SH-SY5Y (cell line): ENCODE data around the gene GADD45GIP1.

Source experiments
- GATA2 ChIP-seq: IDR thresholded peaks from 2 replicates; pipeline ENCODE4 v1.6.1; 2011; ENCODE audit warnings: mild to moderate bottlenecking, low read depth, low read length
- GATA3 ChIP-seq: IDR thresholded peaks from 2 replicates; pipeline ENCODE4 v1.6.1; 2011; ENCODE audit warnings: low read depth, mild to moderate bottlenecking, low read length, moderate library complexity

DNA sequence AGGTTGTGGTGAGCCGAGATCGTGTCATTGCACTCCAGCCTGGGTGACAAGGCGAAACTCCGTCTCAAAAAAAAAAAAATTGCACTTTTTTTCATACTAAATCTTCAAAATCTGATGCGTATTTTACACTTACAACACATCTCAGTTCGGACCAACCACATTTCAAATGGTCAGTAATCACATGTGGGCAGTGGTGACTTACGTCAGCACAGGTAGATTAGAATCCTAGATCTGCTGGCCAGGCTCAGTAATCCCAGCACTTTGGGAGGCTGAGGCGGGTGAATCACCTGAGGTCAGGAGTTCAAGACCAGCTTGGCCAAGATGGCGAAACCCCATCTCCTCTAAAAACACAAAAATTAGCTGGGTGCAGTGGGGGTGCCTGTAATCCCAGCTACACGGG lies 22.0 kb downstream of the GADD45GIP1 start:
- TF ChIP-seq GATA2 (no peak), GATA3 (no peak)
